GM18505 (cell line): Measurements from ENCODE around the gene KPNA3.

ENCODE experiments used
- ATAC-seq: cut with Tn5 transposase; IDR thresholded peaks from one replicate; pipeline ENCODE4 v1.9.1; 2021; ENCODE audit not compliant: unreplicated experiment
- POLR2A ChIP-seq: IDR thresholded peaks from 4 replicates; pipeline ENCODE4 v1.6.1; 2011; ENCODE audit warnings: borderline replicate concordance; ENCODE audit not compliant: insufficient read depth, insufficient read length; ENCODE audit errors: extremely low read depth

The KPNA3 gene

DNA sequence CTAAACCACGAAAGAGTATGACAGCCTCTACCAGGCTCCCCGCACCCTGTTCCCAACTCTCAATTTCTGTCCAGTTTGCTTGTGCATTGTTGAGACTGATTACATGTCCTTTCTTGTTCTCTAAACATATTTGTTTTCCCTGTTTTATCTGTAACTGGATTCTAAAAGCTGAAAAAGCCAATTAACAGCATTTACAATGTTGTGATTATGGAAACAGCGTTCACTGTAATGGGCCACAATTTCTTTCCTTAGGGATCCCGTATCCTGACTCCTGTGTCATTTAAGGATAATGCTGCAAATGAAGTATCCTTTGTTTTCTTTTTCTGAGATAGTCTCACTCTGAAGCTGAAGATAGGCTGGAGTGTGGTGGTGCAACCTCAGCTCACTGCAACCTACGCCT is 121.7 kb downstream of the KPNA3 start:
- TF ChIP-seq POLR2A, result no peak
- ATAC-seq, result no peak

DNA sequence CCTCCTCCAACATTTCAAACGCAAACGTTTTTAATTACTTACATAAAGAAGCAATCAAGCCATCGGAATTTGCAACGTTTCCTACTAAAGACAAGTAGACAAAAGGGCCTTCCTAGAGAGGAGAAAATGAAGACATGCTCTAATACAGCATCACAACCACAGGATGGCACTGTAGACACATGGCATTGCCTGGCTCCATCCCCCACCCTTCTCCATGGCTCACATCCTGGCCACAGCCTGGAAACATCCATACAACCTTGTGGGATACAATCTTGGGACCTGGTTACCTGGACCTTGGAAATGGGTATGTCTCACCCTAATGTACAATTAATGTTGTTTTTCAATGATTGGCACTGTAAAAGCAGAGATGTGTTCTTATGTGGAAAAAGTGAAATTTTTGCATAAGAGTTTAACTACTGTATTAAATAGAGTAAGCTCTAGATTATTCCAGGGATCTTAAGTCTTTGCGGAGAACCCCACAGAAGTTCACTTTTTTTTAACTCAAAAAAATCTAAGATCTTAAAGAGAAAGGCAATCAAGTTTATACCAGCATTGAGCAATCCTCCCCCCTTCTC is 122.7 kb downstream of the KPNA3 start:
- TF ChIP-seq POLR2A, result no peak
- ATAC-seq, result no peak

DNA sequence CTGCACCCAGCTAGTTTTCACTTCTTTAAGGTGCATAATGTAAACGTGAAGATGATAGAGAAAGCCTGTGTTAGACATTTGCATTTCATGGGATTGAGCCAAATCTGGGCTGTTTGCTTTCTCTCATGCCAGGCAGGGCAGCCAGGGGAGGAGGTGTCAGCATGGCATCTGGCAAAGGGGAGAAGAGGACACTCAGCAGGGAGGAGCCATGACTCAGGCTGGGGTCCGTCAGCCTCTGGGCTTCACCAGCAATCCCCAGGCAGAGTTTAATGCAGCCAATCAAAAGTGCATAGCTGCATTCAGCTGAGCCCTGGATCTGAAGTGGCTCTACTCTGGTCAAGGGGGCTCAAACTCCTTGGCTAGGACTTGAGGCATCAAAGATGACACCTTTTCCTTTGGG is 124.7 kb downstream of the KPNA3 start:
- no peak for TF ChIP-seq POLR2A
- no peak for ATAC-seq

DNA sequence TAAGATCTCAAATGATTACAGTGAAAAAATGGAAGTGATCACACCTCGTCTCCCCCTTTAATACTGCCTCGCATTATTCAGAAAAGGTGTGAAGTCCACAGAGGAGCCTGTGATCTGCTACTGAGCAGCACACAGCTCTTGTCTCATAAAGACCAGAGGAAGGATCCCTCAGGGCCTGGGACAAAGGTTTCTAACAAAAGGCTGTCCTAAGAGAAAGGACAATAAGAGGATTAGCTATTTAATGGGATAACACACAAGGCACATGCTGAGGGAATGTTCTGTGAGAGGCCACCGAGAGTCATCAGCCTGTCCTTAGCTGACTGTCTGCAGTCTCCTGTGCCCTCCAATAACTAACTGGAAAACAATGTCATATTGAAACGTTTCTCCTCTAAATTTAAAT is 127.9 kb downstream of the KPNA3 start:
- TF ChIP-seq POLR2A, result no peak
- no peak for ATAC-seq

DNA sequence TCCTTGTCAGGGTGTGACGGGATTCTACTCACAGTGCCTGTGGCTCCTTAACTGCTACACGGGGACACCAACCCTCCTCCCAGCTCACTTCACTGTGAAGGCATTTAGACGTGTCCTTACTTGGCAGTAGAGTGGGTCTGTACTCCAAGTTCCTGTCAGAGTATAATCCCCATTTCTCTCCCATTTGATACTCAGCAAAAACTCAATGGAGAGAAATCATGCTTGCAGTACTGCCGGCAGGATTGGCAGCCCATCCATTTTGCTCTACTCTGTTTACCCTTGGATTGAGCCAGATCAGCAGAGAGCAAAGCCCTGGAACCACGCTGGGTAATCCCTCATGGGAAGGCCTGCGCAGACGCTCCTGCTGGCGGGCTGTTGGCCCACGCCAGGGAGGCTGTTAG is 135.2 kb downstream of the KPNA3 start:
- TF ChIP-seq POLR2A, result no peak
- ATAC-seq, result no peak

DNA sequence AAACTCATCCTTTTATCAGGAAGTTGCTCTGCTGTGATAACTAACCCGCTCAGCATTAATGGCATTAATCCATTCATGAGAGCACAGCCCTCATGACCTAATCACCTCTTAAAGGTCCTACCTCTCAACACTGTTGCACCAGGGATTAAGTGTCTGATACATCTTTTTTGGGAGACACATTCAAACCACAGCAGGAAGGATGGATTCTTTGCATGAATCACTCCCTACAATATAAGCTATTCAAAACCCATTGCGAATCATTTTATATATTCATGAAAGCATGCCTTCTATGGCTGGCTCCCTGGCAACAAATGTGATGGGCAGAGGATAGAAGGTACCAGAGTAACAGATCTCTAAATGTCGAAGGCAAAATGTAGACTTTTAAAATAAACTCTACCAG is 136.6 kb downstream of the KPNA3 start:
- no peak for ATAC-seq
- no peak for TF ChIP-seq POLR2A

DNA sequence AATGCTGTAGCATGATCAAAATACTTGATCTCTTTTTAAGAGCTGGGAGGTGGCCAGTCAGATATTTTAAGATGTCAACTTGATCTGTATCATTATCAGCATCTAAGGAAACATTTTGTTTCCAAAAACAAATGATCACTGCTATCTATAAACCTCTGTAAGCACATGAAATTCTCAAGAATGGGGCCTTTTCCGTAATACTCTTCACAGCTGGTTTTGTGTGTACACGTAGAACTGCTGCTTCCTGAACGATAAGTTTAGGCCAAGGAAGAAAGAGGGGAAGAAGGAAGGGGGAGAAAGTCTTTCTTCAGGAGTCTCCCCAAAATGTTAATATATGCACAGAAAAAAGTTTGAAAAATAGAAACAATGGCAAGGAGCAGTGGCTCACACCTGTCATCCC is 138.5 kb downstream of the KPNA3 start:
- no peak for ATAC-seq

DNA sequence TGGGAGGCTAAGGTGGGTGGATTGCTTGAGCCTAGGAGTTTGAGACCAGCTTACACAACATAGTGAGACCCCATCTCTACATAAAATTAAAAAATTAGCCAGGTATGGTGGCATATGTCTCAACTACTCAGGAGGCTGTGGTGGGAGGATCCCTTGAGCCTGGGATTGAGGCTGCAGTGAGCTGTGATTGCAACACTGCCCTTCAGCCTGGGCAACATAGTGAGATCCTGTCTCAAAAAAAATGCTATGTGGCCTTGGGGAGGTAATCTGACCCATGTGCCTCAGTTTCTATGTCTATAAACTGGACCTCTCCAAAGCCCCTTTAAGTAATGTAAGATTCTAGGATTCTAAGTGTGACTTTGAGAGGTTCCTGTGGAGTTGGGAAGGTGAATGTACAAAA is 139.0 kb downstream of the KPNA3 start:
- ATAC-seq, result no peak
- TF ChIP-seq POLR2A, result no peak

More for the DNA sequence above, 138.5 kb downstream of the KPNA3 start:
- no peak for TF ChIP-seq POLR2A

DNA sequence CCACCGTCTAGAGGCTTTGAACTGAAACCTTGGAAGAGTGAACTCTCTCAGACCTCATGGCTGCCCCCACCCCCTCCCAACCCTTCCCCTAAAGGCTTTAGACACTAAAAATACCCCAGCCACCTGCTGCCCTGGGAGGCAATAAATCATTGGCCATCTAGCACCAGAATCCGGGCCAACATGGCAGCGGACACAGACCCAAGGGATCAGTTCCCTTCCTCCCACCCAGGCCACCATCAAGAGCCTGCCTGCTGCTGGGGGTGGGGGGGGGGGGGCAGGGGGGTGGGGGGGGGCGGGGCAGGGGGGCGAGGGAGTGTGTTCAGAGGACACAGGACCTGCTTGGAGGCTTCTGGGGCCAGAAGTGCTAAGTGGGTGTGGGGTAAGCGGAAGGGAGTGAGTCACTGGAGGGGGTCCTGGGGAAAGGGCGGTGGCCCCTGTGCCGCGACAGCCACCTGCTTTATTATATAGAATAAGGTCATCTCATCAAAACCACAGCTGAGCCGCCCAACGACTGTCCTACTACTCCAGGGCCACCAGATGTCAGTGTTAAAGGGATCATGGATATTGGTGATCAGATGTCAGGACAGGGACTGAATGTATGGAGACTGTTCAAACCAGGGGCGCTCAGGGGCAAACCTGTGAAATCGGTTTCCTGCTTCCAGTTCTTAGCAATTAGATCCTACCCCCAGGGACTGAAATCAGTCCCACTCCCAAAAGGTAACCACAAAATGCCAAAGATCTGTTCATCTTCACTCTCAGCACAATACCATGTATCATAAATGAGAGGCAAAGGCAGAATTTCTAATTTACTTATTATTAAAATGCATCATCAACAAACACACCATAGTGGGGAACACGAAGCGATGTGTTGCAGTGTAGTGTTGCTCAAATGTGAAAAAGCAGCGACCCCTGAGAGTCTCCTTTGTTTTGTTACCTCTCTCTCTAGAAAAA is 139.9 kb downstream of the KPNA3 start:
- TF ChIP-seq POLR2A, result no peak
- no peak for ATAC-seq

DNA sequence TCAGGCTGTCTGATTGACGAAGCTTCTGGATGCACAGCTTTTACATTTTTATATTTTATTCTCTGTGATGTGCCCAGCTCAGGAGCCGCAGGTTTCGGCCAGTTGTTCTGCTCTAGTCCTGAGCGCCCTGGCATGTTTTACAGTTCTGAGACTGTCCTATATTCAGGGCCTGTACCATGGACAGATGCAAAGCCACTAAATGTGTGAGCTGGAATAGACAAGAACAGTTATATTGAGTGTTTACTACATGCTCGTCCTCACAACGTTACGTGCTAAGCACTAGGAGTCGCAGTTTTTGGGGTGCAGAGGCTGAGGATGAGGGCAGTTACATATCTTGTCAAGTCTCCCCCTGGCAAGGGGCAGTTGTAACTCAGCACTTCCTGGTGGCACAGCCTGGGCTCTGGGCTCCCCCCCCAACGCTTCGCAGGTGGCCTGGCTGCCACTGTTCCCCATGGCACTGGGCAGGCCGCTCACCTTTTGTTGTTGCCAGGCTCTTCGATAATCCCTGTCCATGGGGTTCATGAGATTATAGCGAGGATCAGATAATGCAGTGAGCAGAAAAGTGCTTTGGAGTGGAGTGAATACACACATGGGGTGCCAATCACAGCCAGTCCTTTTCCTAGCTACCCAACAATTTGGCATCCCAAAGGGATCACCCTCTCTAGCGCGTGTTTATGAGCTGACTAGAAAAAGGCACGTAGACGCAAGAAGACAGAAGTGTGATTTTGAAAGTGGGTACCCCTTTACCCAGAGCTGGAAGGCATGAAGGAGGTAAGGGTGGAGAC is 140.7 kb downstream of the KPNA3 start:
- TF ChIP-seq POLR2A, result no peak
- ATAC-seq, result no peak

DNA sequence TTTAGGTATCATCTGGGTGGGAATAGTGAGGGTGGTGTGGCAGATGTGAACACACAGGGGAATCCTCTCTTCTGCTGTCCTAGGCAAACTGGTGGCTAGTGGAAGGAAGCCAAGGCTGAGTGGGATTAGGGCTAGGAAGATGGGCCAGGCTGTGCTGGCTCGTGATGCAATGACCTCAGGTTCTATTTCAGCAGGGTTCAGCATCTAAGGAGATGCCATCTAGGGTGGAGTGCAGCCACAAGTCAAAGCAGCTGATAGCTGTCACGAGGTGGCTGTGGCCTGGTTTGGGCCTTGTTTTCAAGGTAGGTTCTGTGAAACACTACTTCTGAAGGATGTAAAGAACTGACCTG is 142.5 kb downstream of the KPNA3 start:
- no peak for ATAC-seq
- no peak for TF ChIP-seq POLR2A
